KOPT-K1 (cell line): ENCODE data around the gene OTUD4.

Experiments used
- H3K27ac ChIP-seq: fragments of 200-600 bp; sonication (generic); 2 replicates; pipeline ENCODE4 v1.5.1; 2016; ENCODE audit warnings: antibody characterized with exemption, mild to moderate bottlenecking, low read depth, low read length; ENCODE audit not compliant: poor library complexity, severe bottlenecking
- H3K36me3 ChIP-seq: fragments of 200-600 bp; sonication (generic); 2 replicates; pipeline ENCODE4 v1.5.1; 2017; ENCODE audit warnings: antibody characterized with exemption, mild to moderate bottlenecking, low read length, moderate library complexity; ENCODE audit not compliant: insufficient read depth
- H3K9me3 ChIP-seq: fragments of 200-600 bp; sonication (generic); 2 replicates; pipeline ENCODE4 v1.5.1; 2017; ENCODE audit warnings: antibody characterized with exemption, low read length, mild to moderate bottlenecking; ENCODE audit not compliant: insufficient read depth, poor library complexity, severe bottlenecking

Gene OTUD4

DNA sequence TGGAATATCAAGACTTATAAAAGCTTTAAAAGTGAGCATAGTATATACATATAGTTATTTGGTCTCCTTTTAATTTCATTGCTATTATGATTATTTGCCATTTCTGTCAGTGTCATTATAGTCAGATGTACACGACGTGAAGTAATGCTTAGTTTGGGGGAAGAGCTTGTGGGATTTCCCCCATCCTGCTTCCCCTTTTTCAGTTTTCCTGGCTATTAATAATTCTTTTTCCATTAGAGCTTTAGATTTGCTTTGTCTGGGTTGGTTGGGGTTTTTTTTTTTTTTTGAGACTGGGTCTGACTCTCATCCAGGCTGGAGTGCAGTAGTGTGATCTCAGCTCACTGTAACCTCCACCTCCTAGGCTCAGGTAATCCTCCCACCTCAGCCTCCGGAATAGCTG, 76.9 kb downstream of the OTUD4 start:
- peaks cover 75% of the 10 kb centered on the region for H3K36me3 ChIP-seq
- H3K9me3 ChIP-seq = no peaks in the 10 kb centered on the region
- H3K27ac ChIP-seq = no peak overlapping the region

DNA sequence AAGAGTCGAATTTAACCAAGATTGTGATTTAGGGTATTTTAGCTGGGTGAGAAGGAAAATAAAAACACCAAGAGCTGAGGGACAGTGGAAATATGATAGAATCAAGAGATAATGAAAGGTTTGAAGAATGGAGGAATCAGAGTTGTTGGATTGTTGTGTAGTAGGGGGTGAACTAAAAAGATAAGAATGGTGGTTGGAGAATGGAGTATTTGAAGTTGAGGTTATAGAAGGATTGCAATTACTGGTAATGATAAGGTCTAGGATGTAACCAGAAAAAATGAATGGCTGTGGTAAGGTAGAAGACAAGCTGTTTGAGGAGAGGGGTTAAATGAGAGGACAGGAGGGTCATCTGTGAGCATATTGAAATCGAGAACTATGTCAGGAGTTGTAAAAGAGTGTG, 77.8 kb downstream of the OTUD4 start:
- Histone ChIP-seq H3K9me3 (no peaks in the 10 kb centered on the region), H3K36me3 (peaks cover 66% of the 10 kb centered on the region), H3K27ac (no peak overlapping the region)

GRCh38 chr4:145101091-145101490, 79.3 kb downstream of the OTUD4 start:
- no peaks in the 10 kb centered on the region for H3K9me3 ChIP-seq
- peaks cover 51% of the 10 kb centered on the region for H3K36me3 ChIP-seq
- H3K27ac ChIP-seq = no peak overlapping the region

- no peaks in the 10 kb centered on the region for H3K9me3 ChIP-seq
- H3K36me3 ChIP-seq = peaks cover 51% of the 10 kb centered on the region
- peak overlapping the region; percentile 85 for H3K27ac ChIP-seq
Measured at GRCh38 chr4:145099653-145100052, 80.7 kb downstream of the OTUD4 start.

- peaks cover 51% of the 10 kb centered on the region for H3K36me3 ChIP-seq
- peaks cover 8% of the 10 kb centered on the region for H3K9me3 ChIP-seq
- H3K27ac ChIP-seq = peak overlapping the region; percentile 85
Measured at GRCh38 chr4:145098675-145099037, 81.7 kb downstream of the OTUD4 start.

DNA sequence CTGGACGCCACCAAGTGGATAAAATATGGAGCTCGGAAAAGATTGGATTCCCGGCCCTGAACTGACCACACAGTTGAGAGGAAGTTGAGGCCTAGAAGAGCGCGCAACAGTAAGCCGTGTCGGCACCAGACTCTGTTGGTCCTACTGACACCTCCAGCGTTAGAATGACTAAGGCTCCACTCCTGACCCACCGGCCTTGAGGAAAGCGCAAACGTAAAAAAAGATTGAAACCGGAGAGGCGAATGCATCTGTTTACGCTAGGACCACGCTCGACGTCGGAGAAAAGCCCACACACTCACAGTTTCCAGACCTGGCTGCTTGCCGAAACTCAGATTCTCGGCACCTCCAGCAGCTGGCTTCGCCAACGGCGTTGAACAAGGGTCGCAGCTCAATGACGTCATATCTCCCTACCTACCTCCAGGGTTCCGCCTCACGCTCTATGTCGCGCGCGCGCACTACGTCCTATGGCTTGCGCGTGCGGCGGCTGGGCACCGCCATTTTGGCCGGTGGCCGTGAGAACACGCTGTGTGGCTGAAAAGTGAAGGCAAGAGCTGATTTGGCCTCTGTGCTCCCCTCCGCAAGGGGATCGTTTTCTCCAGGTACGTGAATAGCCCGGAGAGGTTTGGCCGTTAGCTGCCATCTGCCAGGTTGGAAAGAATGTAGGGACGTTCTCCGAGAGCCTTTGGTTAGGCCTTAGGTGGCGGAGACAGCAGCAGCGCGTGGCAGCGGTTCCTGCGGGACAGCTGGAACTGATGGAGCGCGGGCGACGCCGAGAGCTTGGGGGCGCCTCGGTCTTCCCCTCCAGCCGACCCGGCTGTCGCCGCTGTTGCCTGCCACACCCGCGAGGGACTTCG, 82.3 kb downstream of the OTUD4 start, which contains the start of the genes ABCE1 and ANAPC10:
Gene ABCE1 (plus strand): TSS at position 491 of the 854 bp plus-strand sequence. CDS start 6,102 bp downstream, outside the sequence.
Gene ANAPC10 (minus strand): TSS at position 376 of the 854 bp plus-strand sequence. CDS start 2,097 bp downstream, outside the sequence.
- peaks cover 52% of the 10 kb centered on the region for H3K36me3 ChIP-seq
- H3K9me3 ChIP-seq = peaks cover 12% of the 10 kb centered on the region
- H3K27ac ChIP-seq = peak within 1 kb of the TSS; percentile 85

GRCh38 chr4:145097331-145097820, 83.0 kb downstream of the OTUD4 start:
- peaks cover 52% of the 10 kb centered on the region for H3K36me3 ChIP-seq

DNA sequence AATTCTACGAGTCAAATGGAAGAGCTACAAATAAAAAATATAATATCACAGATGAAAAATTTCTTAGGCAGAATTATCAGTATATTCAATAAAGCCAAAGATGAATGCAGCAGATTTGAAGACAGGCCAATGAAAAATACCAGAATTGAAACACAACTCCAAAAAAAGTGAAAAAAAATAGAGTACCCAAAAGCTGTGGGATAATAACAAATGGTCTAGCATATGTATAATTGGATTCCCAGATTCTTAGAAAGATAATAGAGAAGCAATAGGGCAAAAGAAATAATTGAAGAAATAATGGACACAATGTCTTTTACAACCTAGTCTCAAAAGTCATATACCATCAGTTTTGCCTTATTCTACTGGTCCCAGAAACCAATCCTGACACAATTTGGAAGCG, 86.8 kb downstream of the OTUD4 start:
- peaks cover 75% of the 10 kb centered on the region for H3K36me3 ChIP-seq
- H3K27ac ChIP-seq = no peak overlapping the region
- peaks cover 12% of the 10 kb centered on the region for H3K9me3 ChIP-seq

More at GRCh38 chr4:145097331-145097820, 83.0 kb downstream of the OTUD4 start:
- H3K9me3 ChIP-seq = peaks cover 12% of the 10 kb centered on the region
- peak overlapping the region; percentile 85 for H3K27ac ChIP-seq

GRCh38 chr4:145090380-145090779, 90.0 kb downstream of the OTUD4 start:
- H3K36me3 ChIP-seq = peaks cover 97% of the 10 kb centered on the region
- H3K27ac ChIP-seq = no peak overlapping the region
- peaks cover 12% of the 10 kb centered on the region for H3K9me3 ChIP-seq

GRCh38 chr4:145083891-145084605, 96.3 kb downstream of the OTUD4 start:
- Histone ChIP-seq H3K27ac (no peak overlapping the region), H3K9me3 (peaks cover under 1% of the 10 kb centered on the region), H3K36me3 (peaks cover 73% of the 10 kb centered on the region)
